Nasal cavity respiratory epithelium epithelial cell of viscerocranial mucosa (primary cell): ENCODE data around the gene OR4S2. TPM values are rescaled to one million over a fixed set of nuclear protein-coding genes. Genes with fewer than 3 reads are reported as not detected.

Experiments
- total RNA-seq: library from RNA; depleted of rRNA; stranded (reverse); fragments of >200 nt; gene quantifications from 2 replicates; pipeline ENCODE4 v1.2.3, GENCODE V29; 2014

Gene OR4S2
- not detected in 2 replicates for total RNA-seq

GRCh38 chr11:55648027-55648426 is at the start of gene OR4S2:
Gene OR4S2, plus strand, starts transcription at chr11:55648327. Its CDS starts 2,577 bp downstream, at chr11:55650904.

DNA sequence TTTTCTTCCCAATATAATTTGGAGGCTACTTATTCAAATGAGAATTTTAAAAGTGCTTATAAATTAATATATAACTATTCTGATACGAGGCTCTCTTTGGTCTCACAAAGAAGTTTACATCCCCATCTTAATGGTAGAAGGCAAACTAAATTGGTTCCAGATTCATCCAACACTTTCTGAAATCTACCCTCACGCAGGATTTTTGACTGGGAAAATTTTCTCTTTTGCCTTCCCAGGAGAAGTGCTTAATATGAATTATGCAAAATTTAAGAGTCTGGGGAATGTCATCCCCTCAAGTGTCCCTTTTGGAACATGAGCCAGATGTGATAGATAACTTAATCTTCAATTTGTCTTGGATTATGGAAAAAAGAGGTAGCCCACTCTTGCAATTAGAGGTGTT is 40.6 kb upstream of the OR4S2 start, which contains the start of gene OR4C11:
OR4C11 (minus strand) TSS at position 101 of the 400 bp plus-strand sequence. CDS start 3,272 bp downstream, outside the sequence.

DNA sequence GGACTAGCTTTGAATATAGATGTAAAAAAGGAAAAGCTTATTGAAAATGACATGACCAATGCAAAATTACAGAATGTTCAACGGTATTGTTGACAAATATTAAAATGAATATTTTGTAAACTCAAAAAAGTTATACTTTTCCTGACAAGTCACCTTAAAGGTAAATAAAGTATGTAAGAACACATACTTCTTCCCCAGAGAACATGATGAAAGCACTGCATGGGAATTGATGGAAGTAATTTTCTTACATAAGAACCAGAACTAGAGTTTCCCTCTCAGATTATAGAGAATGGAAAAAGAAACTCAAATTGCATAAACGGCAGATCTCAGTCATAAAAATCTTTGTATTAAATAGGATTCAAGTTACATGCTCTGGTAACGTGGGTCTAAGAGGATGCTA is 13.3 kb upstream of the OR4S2 start, which contains the start of gene OR4P4:
OR4P4 (plus strand) TSS at position 301 of the 400 bp plus-strand sequence.

DNA sequence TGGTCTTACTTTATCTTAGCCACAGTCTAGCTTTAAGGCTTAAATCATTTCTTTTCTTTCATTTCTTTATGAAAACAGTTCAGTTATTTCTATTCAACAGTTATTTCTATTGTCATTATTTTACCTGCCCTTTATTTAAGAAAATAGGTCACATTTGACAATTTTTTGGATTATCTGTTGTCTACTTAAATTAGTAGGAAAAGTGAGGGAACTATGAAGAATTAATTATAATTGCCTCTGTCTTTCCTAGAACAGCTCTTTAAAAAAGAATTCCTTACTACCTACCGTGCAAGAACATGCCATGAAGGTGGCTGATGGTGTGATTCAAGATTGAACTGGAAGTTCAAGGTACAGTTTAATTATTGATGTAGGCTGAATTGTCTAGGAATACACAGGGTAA is 13.8 kb downstream of the OR4S2 start, which contains the start of gene OR4C6:
OR4C6 (plus strand) TSS at position 301 of the 400 bp plus-strand sequence. CDS start 2,966 bp downstream, outside the sequence.

Other genes starting within 250 kb of the OR4S2 start
- not detected in 2 replicates for gene OR4C15, start 93.9 kb upstream of the OR4S2 start, total RNA-seq
- not detected in 2 replicates for gene OR4C16, start 76.2 kb upstream of the OR4S2 start, total RNA-seq
- gene OR4C11, start 40.7 kb upstream of the OR4S2 start, total RNA-seq: not detected in 2 replicates
- not detected in 2 replicates for gene OR4P4, start 13.2 kb upstream of the OR4S2 start, total RNA-seq
- gene OR4C6, start 13.9 kb downstream of the OR4S2 start, total RNA-seq: not detected in 2 replicates
- gene OR5D13, start 125.1 kb downstream of the OR4S2 start, total RNA-seq: not detected in 2 replicates
- not detected in 2 replicates for gene OR5D14, start 147.2 kb downstream of the OR4S2 start, total RNA-seq
- gene OR5L1, start 163.0 kb downstream of the OR4S2 start, total RNA-seq: not detected in 2 replicates
- gene OR5D18, start 171.3 kb downstream of the OR4S2 start, total RNA-seq: not detected in 2 replicates
- gene OR5L2, start 178.9 kb downstream of the OR4S2 start, total RNA-seq: not detected in 2 replicates
- not detected in 2 replicates for gene OR5D16, start 190.4 kb downstream of the OR4S2 start, total RNA-seq
- gene TRIM51, start 235.0 kb downstream of the OR4S2 start, total RNA-seq: not detected in 2 replicates